Ascending aorta (tissue), 2 donors: ENCODE measurements around the gene EBP. TPM values are rescaled to one million over a fixed set of nuclear protein-coding genes. Genes with fewer than 3 reads are reported as not detected.
"Not testable (repeated sequence)": the region's sequence is repeated elsewhere in the genome, so short reads cannot be mapped to it uniquely, and the experiment has no call there.

Source experiments
- DNase-seq, 2 donors: peaks; one replicate each; pipeline ENCODE4 v3.0.0-alpha.2; 2019; ENCODE audit warnings: low spot score in 2 of 2
- H3K27ac ChIP-seq, 2 donors: fragments of 200-600 bp; sonication (generic); one replicate each; pipeline ENCODE4 v1.5.1; 2016 to 2017; ENCODE audit warnings: mild to moderate bottlenecking in 1 of 2
- H3K27me3 ChIP-seq: fragments of 200-600 bp; sonication (generic); one replicate; pipeline ENCODE4 v1.5.1; 2017
- H3K36me3 ChIP-seq, 2 donors: fragments of 200-600 bp; sonication (generic); one replicate each; pipeline ENCODE4 v1.5.1; 2016
- H3K4me1 ChIP-seq, 2 donors: fragments of 200-600 bp; sonication (generic); one replicate each; pipeline ENCODE4 v1.5.1; 2016 to 2017; ENCODE audit warnings: mild to moderate bottlenecking in 1 of 2
- H3K4me3 ChIP-seq, 2 donors: fragments of 200-600 bp; sonication (generic); one replicate each; pipeline ENCODE4 v1.5.1; 2016 to 2017; ENCODE audit warnings: mild to moderate bottlenecking in 1 of 2
- H3K9me3 ChIP-seq, 2 donors: fragments of 200-600 bp; sonication (generic); one replicate each; pipeline ENCODE4 v1.5.1; 2016
- CTCF ChIP-seq, 3 experiments: fragments of 200-600 bp in 2 of 3; fragments of 450-650 bp in 1 of 3; sonication (generic) in 2 of 3; IDR thresholded peaks; one replicate each; pipeline ENCODE4 v1.5.1; 2016 to 2019; ENCODE audit warnings: antibody characterized with exemption in 3 of 3, mild to moderate bottlenecking in 1 of 3, moderate library complexity in 1 of 3
- intact Hi-C: fragments of 100-400 bp; cut with DNase I; formaldehyde crosslinking; loops from one replicate; pipeline ENCODE4 v1.15.1; 2023
- total RNA-seq: library from RNA; depleted of rRNA; stranded (reverse); fragments of >200 nt; gene quantifications from one replicate; pipeline ENCODE4 v1.1.0, GENCODE V29; 2016

The EBP gene
- total RNA-seq, 1 donor from 2014 or later, result 76.2 TPM

- H3K9me3 ChIP-seq, result no peaks in the 10 kb centered on the region
- H3K27ac ChIP-seq, result no peak overlapping the region
- H3K4me3 ChIP-seq, result no peak overlapping the region
- no peak for DNase-seq
- peaks cover 5 to 6% of the 10 kb centered on the region in 2 donors for H3K36me3 ChIP-seq
- no peaks in the 10 kb centered on the region for H3K27me3 ChIP-seq
- intact Hi-C loops, result no loop called here
- no peaks in the 10 kb centered on the region for H3K4me1 ChIP-seq
- TF ChIP-seq CTCF (IDR thresholded peaks at IDR 0.05), result no peak
These were observed 4.6 kb upstream of the EBP start for GRCh38 chrX:48516987-48517386.

GRCh38 chrX:48519481-48519880 lies 2.1 kb upstream of the EBP start:
- H3K27me3 ChIP-seq, H3K27ac ChIP-seq, DNase-seq, H3K9me3 ChIP-seq, H3K36me3 ChIP-seq, intact Hi-C loops, H3K4me3 ChIP-seq, H3K4me1 ChIP-seq: not testable (repeated sequence)

GRCh38 chrX:48520455-48520854 lies 1.2 kb upstream of the EBP start:
- no peak for TF ChIP-seq CTCF (IDR thresholded peaks at IDR 0.05)

GRCh38 chrX:48520976-48521352 lies 644 bp upstream of the EBP start:
- DNase-seq, result no peak
- H3K36me3 ChIP-seq, result peaks cover under 1 to 3% of the 10 kb centered on the region in 2 donors
- intact Hi-C loops, result loop anchor here (1.0 to 5.0 kb wide), 2 partner anchors 18 to 44 kb away; partner anchors contain the start of genes FTSJ1 and TBC1D25
- H3K27me3 ChIP-seq, result no peaks in the 10 kb centered on the region
- peak overlapping the region in 1 of 2 donors; percentile 79 for H3K4me3 ChIP-seq
- no peaks in the 10 kb centered on the region for H3K9me3 ChIP-seq
- no peak for TF ChIP-seq CTCF (IDR thresholded peaks at IDR 0.05)
- H3K4me1 ChIP-seq, result no peaks in the 10 kb centered on the region
- H3K27ac ChIP-seq, result no peak overlapping the region

More at GRCh38 chrX:48520455-48520854, 1.2 kb upstream of the EBP start:
- Histone ChIP-seq H3K27me3 (no peaks in the 10 kb centered on the region), H3K4me1 (no peaks in the 10 kb centered on the region), H3K9me3 (no peaks in the 10 kb centered on the region), H3K4me3 (no peak overlapping the region), H3K36me3 (peaks cover 3 to 6% of the 10 kb centered on the region in 2 donors), H3K27ac (no peak overlapping the region)
- intact Hi-C loops, result loop anchor here (5.0 kb wide), 1 partner anchor 43 kb away; the partner anchor contains the start of gene FTSJ1
- DNase-seq, result no peak

- intact Hi-C loops, result loop anchor here (5.0 kb wide), 1 partner anchor 45 kb away; the partner anchor contains the start of gene FTSJ1
- H3K27ac ChIP-seq, result no peak overlapping the region
These were observed 683 bp downstream of the EBP start for GRCh38 chrX:48522291-48522690.

GRCh38 chrX:48523682-48524081 lies 2.1 kb downstream of the EBP start:
- Histone ChIP-seq H3K4me3 (no peak overlapping the region), H3K27me3 (no peaks in the 10 kb centered on the region), H3K36me3 (peaks cover 3 to 8% of the 10 kb centered on the region in 2 donors), H3K4me1 (no peaks in the 10 kb centered on the region), H3K9me3 (no peaks in the 10 kb centered on the region), H3K27ac (no peak overlapping the region)
- intact Hi-C loops, result loop anchor here (5.0 kb wide), 1 partner anchor 46 kb away; the partner anchor contains the start of gene FTSJ1
- no peak for DNase-seq
- TF ChIP-seq CTCF (IDR thresholded peaks at IDR 0.05), result no peak

More at GRCh38 chrX:48522291-48522690, 683 bp downstream of the EBP start:
- no peaks in the 10 kb centered on the region for H3K4me1 ChIP-seq
- no peak for TF ChIP-seq CTCF (IDR thresholded peaks at IDR 0.05)
- H3K9me3 ChIP-seq, result no peaks in the 10 kb centered on the region
- peak overlapping the region; percentile 56 to 79 for H3K4me3 ChIP-seq
- DNase-seq, result no peak
- peaks cover 0 to 5% of the 10 kb centered on the region in 2 donors for H3K36me3 ChIP-seq
- no peaks in the 10 kb centered on the region for H3K27me3 ChIP-seq

- DNase-seq, H3K27me3 ChIP-seq, H3K27ac ChIP-seq, H3K4me3 ChIP-seq, H3K9me3 ChIP-seq, H3K4me1 ChIP-seq, H3K36me3 ChIP-seq, intact Hi-C loops: not testable (repeated sequence)
These were observed 4.2 kb downstream of the EBP start for GRCh38 chrX:48525853-48526252.
